ENCODE data around the gene DDX6.
"Not testable (repeated sequence)": the region's sequence is repeated elsewhere in the genome, so short reads cannot be mapped to it uniquely, and the experiment has no call there.

DNA sequence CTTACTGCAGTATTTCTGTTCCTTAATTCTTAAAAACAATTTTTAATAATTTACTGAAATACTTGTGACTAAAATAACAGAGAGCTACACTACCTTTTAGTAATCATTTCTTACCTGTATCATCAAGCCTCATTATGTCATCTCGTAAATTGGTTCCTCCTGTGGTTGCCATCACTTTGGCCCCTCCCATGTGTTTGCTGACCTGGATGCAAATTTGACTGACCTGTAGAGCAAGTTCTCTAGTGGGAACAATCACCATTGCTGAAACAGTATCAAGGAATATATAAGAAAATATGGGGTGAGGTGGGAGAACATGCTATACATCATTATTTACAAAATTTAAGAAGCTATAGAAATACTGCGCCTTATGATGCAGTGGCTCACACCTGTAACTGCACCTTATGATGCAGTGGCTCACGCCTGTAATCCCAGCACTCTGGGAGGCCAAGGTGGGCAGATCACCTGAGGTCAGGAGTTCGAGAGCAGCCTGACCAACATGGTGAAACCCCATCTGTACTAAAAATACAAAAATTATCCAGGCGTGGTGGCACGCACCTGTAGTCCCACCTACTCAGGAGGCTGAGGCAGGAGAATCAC, 25.8 kb downstream of the DDX6 start:
- TF ChIP-seq CTCF, POLR2A (IDR thresholded peaks at IDR 0.05): not testable (repeated sequence)

Data from esophagus squamous epithelium (tissue), 4 donors.